ENCODE data around the gene KLF11. TPM values are rescaled to one million over a fixed set of nuclear protein-coding genes. Genes with fewer than 3 reads are reported as not detected.

The KLF11 gene
- 11.8 and 13.1 TPM in 2 replicates for total RNA-seq (ENCODE audit: low replicate concordance)
- long read RNA-seq, partial matches to known transcripts = 5 of 5 reads
- long read RNA-seq, other reads (novel, unspliced or antisense) = 0 of 5 reads

GRCh38 chr2:10043256-10043905, at the start of gene KLF11:
Gene KLF11, plus strand, starts transcription at chr2:10043550. Its CDS starts 167 bp downstream, at chr2:10043717.
- H3K4me1 Mint-ChIP-seq (ENCODE audit: unreplicated experiment) = peaks cover 28% of the 10 kb centered on the region
- H3K27me3 Mint-ChIP-seq = peaks cover 15% of the 10 kb centered on the region
- no peaks in the 10 kb centered on the region for H3K9me3 Mint-ChIP-seq
- DNase-seq (ENCODE audit: extremely low spot score, unreplicated experiment) = peak; percentile 94
- H3K36me3 Mint-ChIP-seq = peaks cover 8% of the 10 kb centered on the region
- H3K27ac Mint-ChIP-seq = peak within 1 kb of the TSS; percentile 96
- TF ChIP-seq CTCF (conservative IDR thresholded peaks at IDR 0.05) = no peak
- H3K4me3 Mint-ChIP-seq = peak within 1 kb of the TSS; percentile 92

- TF ChIP-seq CTCF (conservative IDR thresholded peaks at IDR 0.05) = no peak
These were observed 48.9 kb upstream of the KLF11 start for GRCh38 chr2:9994462-9994861.

GRCh38 chr2:9995059-9995458, 48.3 kb upstream of the KLF11 start:
- Mint-ChIP-seq H3K27me3 (no peaks in the 10 kb centered on the region), H3K27ac (no peak overlapping the region), H3K9me3 (no peaks in the 10 kb centered on the region), H3K4me3 (no peak overlapping the region), H3K36me3 (peaks cover 9% of the 10 kb centered on the region), H3K4me1 (ENCODE audit: unreplicated experiment) (peaks cover 25% of the 10 kb centered on the region)
- no peak for DNase-seq (ENCODE audit: extremely low spot score, unreplicated experiment)
- no peak for TF ChIP-seq CTCF (conservative IDR thresholded peaks at IDR 0.05)

More at GRCh38 chr2:9994462-9994861, 48.9 kb upstream of the KLF11 start:
- Mint-ChIP-seq H3K4me1 (ENCODE audit: unreplicated experiment) (peaks cover 25% of the 10 kb centered on the region), H3K4me3 (no peak overlapping the region), H3K27ac (no peak overlapping the region), H3K9me3 (no peaks in the 10 kb centered on the region), H3K27me3 (no peaks in the 10 kb centered on the region), H3K36me3 (peaks cover 8% of the 10 kb centered on the region)
- DNase-seq (ENCODE audit: extremely low spot score, unreplicated experiment) = no peak

GRCh38 chr2:9996321-9996720, 47.0 kb upstream of the KLF11 start:
- Mint-ChIP-seq H3K36me3 (peaks cover 13% of the 10 kb centered on the region), H3K4me1 (ENCODE audit: unreplicated experiment) (peaks cover 16% of the 10 kb centered on the region), H3K9me3 (no peaks in the 10 kb centered on the region), H3K27ac (no peak overlapping the region), H3K4me3 (no peak overlapping the region), H3K27me3 (no peaks in the 10 kb centered on the region)
- no peak for DNase-seq (ENCODE audit: extremely low spot score, unreplicated experiment)
- no peak for TF ChIP-seq CTCF (conservative IDR thresholded peaks at IDR 0.05)

- no peak overlapping the region for H3K27ac Mint-ChIP-seq
- no peak for TF ChIP-seq CTCF (conservative IDR thresholded peaks at IDR 0.05)
- H3K36me3 Mint-ChIP-seq = peaks cover 7% of the 10 kb centered on the region
- H3K9me3 Mint-ChIP-seq = no peaks in the 10 kb centered on the region
- H3K4me1 Mint-ChIP-seq (ENCODE audit: unreplicated experiment) = peaks cover 5% of the 10 kb centered on the region
- H3K27me3 Mint-ChIP-seq = no peaks in the 10 kb centered on the region
- no peak for DNase-seq (ENCODE audit: extremely low spot score, unreplicated experiment)
- H3K4me3 Mint-ChIP-seq = no peak overlapping the region
These were observed 45.4 kb upstream of the KLF11 start for GRCh38 chr2:9997936-9998335.

Data from type B pancreatic cell (in vitro differentiated cells).